ENCODE data around the gene OR4C15. TPM values are rescaled to one million over a fixed set of nuclear protein-coding genes. Genes with fewer than 3 reads are reported as not detected.

OR4C15 gene
- polyA plus RNA-seq: not detected

DNA sequence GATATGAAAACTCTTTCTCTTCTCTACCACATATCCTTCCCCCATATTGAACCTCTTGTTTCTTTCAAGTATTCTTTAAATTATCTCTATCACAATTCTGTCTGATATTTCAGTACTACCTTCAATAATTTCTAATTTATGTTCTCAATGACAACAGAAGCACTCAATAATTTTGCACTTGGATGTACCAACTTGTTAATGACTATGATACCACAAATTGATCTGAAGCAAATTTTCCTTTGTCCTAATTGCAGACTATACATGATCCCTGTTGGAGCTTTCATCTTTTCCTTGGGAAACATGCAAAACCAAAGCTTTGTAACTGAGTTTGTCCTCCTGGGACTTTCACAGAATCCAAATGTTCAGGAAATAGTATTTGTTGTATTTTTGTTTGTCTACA, at the start of gene OR4C15:
OR4C15 (plus strand) TSS at position 301 of the 400 bp plus-strand sequence; CDS start at position 301, 0 bp downstream.
- Mint-ChIP-seq H3K9me3 (peaks cover 14 to 51% (median 31%) of the 10 kb centered on the region in 6 donors), H3K4me3 (no peak within 1 kb of the TSS), H3K27ac (no peak within 1 kb of the TSS), H3K36me3 (peaks cover 0 to 8% (median 6%) of the 10 kb centered on the region in 3 donors), H3K4me1 (no peaks in the 10 kb centered on the region), H3K27me3 (ENCODE audit: low read depth in 3 of 3) (peaks cover 0 to 2% (median 0%) of the 10 kb centered on the region in 3 donors)
- DNase-seq: no peak

DNA sequence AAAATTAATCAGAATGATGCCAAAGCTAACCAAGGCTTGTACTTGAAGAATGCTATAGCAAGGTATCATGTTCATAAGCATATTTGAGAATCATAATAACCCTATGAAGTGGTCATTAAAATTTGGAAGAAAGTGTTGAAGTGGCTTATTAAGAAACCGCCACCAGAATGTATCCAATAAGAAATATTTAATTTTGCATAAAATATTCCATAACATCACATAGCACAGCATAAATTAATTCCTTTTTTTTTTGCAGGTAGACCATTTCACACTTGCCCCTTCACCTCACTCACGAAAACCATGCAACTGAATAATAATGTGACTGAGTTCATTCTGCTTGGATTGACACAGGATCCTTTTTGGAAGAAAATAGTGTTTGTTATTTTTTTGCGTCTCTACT, 17.6 kb downstream of the OR4C15 start, which contains the start of gene OR4C16:
OR4C16 (plus strand) TSS at position 301 of the 400 bp plus-strand sequence; CDS start at position 301, 0 bp downstream.
- no peak for DNase-seq
- peaks cover 0 to 3% (median 0%) of the 10 kb centered on the region in 3 donors for H3K36me3 Mint-ChIP-seq
- H3K27me3 Mint-ChIP-seq (ENCODE audit: low read depth in 3 of 3): no peaks in the 10 kb centered on the region
- no peak within 1 kb of the TSS for H3K27ac Mint-ChIP-seq
- H3K4me1 Mint-ChIP-seq: no peaks in the 10 kb centered on the region
- peaks cover 16 to 50% (median 35%) of the 10 kb centered on the region in 6 donors for H3K9me3 Mint-ChIP-seq
- no peak within 1 kb of the TSS for H3K4me3 Mint-ChIP-seq

DNA sequence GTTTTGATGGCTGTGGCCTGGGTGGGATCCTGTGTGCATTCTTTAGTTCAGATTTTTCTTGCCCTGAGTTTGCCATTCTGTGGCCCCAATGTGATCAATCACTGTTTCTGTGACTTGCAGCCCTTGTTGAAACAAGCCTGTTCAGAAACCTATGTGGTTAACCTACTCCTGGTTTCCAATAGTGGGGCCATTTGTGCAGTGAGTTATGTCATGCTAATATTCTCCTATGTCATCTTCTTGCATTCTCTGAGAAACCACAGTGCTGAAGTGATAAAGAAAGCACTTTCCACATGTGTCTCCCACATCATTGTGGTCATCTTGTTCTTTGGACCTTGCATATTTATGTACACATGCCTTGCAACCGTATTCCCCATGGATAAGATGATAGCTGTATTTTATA, 18.3 kb downstream of the OR4C15 start:
- Mint-ChIP-seq H3K27ac (no peak overlapping the region), H3K4me1 (no peaks in the 10 kb centered on the region), H3K36me3 (peaks cover 0 to 3% (median 0%) of the 10 kb centered on the region in 3 donors), H3K4me3 (no peak overlapping the region), H3K27me3 (ENCODE audit: low read depth in 3 of 3) (no peaks in the 10 kb centered on the region), H3K9me3 (peaks cover 16 to 53% (median 39%) of the 10 kb centered on the region in 6 donors)
- DNase-seq: no peak

Other genes starting within 250 kb of the OR4C15 start
- gene OR4A16, start 211.3 kb upstream of the OR4C15 start, polyA plus RNA-seq: not detected
- not detected for gene OR4A15, start 186.5 kb upstream of the OR4C15 start, polyA plus RNA-seq
- not detected for gene OR4C16, start 17.7 kb downstream of the OR4C15 start, polyA plus RNA-seq
- gene OR4C11, start 53.2 kb downstream of the OR4C15 start, polyA plus RNA-seq: not detected
- not detected for gene OR4P4, start 80.6 kb downstream of the OR4C15 start, polyA plus RNA-seq
- gene OR4S2, start 93.9 kb downstream of the OR4C15 start, polyA plus RNA-seq: not detected
- not detected for gene OR4C6, start 107.7 kb downstream of the OR4C15 start, polyA plus RNA-seq
- not detected for gene OR5D13, start 219.0 kb downstream of the OR4C15 start, polyA plus RNA-seq
- gene OR5D14, start 241.1 kb downstream of the OR4C15 start, polyA plus RNA-seq: not detected